Measurements from ENCODE around the gene ALAS1. TPM values are rescaled to one million over a fixed set of nuclear protein-coding genes. Genes with fewer than 3 reads are reported as not detected.
A peak's percentile ranks its signal among the peaks of the same experiment; 100 is the strongest.

Gene ALAS1
- total RNA-seq, 1 donor from 2014 or later: 41.0 TPM

GRCh38 chr3:52200981-52201679, 3.2 kb downstream of the ALAS1 start:
- no peak for DNase-seq

GRCh38 chr3:52202384-52203077, 4.6 kb downstream of the ALAS1 start:
- no peak for DNase-seq

DNA sequence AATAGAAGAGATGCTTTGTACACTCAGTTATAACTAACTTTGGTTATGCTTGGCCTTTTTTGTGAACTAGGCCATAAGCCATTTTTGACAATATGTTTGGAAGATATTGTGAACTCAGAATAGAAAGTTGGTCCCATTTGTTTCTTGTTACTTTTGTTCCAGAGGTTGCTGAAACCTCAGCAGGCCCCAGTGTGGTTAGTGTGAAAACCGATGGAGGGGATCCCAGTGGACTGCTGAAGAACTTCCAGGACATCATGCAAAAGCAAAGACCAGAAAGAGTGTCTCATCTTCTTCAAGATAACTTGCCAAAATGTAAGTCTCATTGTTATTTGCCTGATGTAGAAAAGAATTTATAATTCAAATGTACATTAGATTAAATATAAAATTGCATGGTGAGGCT, 5.7 kb downstream of the ALAS1 start:
- DNase-seq: no peak

- DNase-seq: no peak
Observed at GRCh38 chr3:52204337-52205073, 6.5 kb downstream of the ALAS1 start.

DNA sequence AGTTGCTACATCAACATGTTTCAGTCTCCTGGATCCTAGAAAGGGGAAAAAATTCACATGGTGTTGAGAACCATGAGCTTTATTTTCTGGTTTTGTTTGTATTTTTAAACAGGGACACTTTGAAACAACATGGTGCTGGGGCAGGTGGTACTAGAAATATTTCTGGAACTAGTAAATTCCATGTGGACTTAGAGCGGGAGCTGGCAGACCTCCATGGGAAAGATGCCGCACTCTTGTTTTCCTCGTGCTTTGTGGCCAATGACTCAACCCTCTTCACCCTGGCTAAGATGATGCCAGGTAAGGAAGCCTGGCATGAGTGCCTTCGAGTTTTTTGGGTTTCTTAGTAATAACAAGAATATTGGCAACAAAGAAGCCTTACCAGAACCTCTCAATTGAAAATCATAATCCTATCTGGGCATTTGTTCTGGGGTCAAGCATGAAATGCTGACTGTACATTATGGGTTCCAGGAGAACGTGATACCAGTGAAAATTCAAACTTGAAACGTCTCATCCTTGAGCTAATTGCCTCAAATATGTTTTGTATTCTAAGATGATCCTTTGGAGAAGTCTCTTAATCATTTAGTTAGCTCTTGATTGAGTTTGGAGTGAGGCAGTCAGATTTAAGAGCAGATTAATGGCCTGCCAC, 7.9 kb downstream of the ALAS1 start:
- DNase-seq: no peak

- DNase-seq: no peak
Observed at GRCh38 chr3:52208556-52208955, 10.6 kb downstream of the ALAS1 start.

- no peak for DNase-seq
Observed at GRCh38 chr3:52210037-52210436, 12.1 kb downstream of the ALAS1 start.

- DNase-seq: no peak
Observed at GRCh38 chr3:52210550-52211046, 12.6 kb downstream of the ALAS1 start.

DNA sequence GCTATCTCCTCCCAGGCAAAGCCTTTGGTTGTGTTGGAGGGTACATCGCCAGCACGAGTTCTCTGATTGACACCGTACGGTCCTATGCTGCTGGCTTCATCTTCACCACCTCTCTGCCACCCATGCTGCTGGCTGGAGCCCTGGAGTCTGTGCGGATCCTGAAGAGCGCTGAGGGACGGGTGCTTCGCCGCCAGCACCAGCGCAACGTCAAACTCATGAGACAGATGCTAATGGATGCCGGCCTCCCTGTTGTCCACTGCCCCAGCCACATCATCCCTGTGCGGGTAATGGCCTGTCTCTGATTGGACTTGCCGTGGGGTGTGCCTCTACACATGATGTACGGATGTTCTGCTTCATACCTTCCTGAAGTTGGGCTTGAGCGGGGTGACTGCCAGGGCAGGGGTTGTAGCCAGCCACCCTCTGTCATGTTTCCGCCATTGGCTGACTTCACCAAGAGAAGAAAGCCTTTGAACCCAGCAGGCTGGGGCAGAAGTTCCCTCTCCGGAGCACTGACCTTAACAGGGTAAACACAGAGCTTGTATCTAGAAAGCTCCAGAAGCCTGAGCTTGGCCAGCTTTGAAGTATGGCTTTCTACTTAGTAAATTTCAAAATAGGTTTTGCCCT, 13.4 kb downstream of the ALAS1 start:
- no peak for DNase-seq

DNA sequence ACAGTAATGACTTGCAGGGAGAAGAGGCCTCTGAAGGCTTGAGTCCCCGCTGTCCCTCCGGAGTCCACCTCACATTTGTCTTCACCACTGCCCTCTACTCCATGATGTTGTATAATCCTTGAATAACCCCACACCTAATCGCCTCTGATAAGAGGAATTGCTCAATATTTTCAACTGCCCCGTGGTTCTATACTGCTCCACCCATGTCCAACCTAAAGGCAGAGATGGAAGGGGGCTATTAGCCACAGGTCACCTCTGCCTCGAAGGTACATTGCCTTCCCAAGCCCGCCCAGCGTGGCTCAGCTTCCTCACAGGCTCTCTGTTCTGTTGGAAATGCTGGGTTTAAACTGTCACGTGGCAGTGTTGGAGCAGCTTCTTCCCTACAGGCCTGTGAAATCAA, 15.0 kb downstream of the ALAS1 start:
- no peak for DNase-seq

- DNase-seq: no peak
Observed at GRCh38 chr3:52213901-52214300, 15.9 kb downstream of the ALAS1 start.

GRCh38 chr3:52215351-52215750, 17.4 kb downstream of the ALAS1 start:
- DNase-seq: no peak

- peak; percentile 99 for DNase-seq
Observed at GRCh38 chr3:52216585-52217408, 18.8 kb downstream of the ALAS1 start.

DNA sequence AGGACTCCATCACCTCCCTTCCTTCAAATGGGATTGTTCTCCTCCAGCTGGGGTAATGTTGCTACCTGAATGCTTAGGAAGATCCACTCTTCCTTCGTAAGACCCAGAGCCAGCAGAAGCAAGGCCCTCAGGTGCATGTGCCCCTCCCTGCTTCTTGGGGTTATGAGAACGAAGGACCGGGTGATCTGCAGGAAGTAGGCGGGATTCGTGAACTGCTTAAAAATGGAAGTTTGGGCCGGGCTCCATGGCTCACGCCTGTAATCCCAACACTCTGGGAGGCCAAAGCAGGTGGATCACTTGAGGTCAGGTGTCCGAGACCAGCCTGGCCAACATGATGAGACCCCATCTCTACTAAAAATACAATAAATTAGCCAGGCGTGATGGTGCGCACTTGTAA, 19.4 kb downstream of the ALAS1 start:
- no peak for DNase-seq

DNA sequence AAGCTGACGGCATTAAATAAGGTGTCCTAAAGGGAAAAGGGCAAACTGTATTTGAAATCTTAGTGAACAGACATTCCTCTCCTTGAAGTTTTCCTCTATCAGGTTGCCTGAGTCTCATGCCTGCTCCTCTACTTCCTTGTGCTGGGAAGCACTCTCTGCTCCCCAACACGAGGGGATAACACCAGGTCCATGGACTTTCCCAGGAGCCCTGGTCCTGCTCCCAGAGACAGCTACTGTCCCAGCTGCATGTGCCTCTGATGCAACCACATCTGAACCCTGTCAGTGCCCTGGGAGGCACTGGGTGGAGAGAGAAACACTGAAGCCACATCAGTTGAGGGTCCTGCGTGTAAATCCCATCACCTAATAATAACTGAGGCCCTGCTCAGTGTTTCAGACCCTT, 20.1 kb downstream of the ALAS1 start:
- DNase-seq: no peak

DNA sequence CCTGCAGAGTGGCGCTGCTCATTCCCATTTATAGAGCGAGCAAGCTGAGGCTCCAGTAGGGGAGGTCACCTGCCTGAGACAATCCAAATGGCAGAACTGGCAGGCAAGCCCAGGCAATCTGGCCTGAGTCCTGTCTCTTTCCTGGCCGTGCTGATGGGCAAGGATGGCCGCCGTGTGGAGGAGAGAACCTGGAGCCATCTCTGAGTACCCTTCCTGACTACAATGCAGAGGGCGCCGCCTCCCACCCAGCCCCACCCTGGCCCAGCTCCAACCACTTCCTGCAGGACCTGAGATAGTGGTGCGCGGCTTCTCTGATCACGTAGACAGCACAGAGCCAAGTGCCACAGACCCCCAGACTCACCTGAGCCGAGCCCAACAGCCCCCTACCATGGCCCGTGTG, 20.5 kb downstream of the ALAS1 start:
- no peak for DNase-seq

DNA sequence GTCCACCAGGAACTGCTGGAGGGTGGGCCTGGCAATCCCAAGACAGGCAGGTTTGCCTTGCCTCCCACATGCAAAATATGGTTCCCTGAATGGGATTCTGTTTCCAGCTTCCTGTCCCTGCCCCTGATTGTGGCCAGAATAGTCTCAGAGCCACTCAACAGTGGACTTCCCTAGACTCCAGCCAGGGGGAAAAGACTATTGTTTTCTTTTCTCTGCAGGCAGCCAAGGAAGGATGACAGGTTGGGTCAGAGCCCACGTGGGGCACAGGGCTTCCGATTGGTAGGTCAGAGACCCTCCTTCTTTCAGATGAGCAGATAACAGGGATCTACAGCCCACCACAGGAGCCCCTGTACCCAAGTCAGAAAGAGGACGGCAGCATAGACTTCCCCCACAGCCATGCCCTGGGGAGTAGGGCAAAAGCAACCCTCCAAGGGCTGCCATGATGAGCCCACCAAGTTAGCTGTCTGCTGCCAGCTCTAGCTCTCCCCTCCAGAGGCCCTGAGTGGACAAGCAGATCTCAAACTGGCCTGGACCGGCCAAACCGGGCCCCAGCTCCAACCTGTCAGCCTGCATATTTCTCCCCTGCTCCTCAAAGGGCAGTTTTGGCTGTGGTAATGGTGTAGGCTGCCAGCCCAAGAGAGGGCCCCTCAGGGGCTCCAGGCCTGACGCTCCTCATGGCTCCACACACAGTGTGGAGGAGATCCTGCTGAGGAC, 21.1 kb downstream of the ALAS1 start:
- peak; percentile 86 for DNase-seq

- DNase-seq: peak; percentile 86
Observed at GRCh38 chr3:52220380-52221026, 22.5 kb downstream of the ALAS1 start.

- no peak for DNase-seq
Observed at GRCh38 chr3:52221141-52221562, 23.2 kb downstream of the ALAS1 start.

- DNase-seq: peak; percentile 13
Observed at GRCh38 chr3:52221563-52222318, 23.8 kb downstream of the ALAS1 start.

Measured in dermis blood vessel endothelial cell (primary cell).